Right cardiac atrium (tissue), 5 donors: Measurements from ENCODE around the gene SP2. TPM values are rescaled to one million over a fixed set of nuclear protein-coding genes. Genes with fewer than 3 reads are reported as not detected.

Experiments
- ATAC-seq, 2 donors: fragments of 200-7000 bp; cut with Tn5 transposase; one replicate each; pipeline versions ENCODE4 v1.8.0 to v1.9.1; 2020; ENCODE audit warnings: moderate library complexity in 2 of 2, mild to moderate bottlenecking in 1 of 2
- DNase-seq, 3 donors: peaks; one replicate each; pipeline ENCODE4 v3.0.0-alpha.2; 2020
- H3K27ac ChIP-seq: one replicate; pipeline ENCODE4 v1.5.1; 2013; ENCODE audit warnings: mild to moderate bottlenecking, low read length, control low read depth, moderate library complexity
- H3K27me3 ChIP-seq: one replicate; pipeline ENCODE4 v1.6.1; 2013; ENCODE audit not compliant: control insufficient read depth, insufficient read depth
- H3K4me1 ChIP-seq: one replicate; pipeline ENCODE4 v1.6.1; 2013; ENCODE audit warnings: low read length; ENCODE audit not compliant: control insufficient read depth, insufficient read depth
- H3K4me3 ChIP-seq: one replicate; pipeline ENCODE4 v1.5.1; 2013; ENCODE audit warnings: low read length, control low read depth
- H3K9me3 ChIP-seq: one replicate; pipeline ENCODE4 v1.6.1; 2013; ENCODE audit warnings: low read length; ENCODE audit not compliant: control insufficient read depth
- WGBS: extraction: QIAGEN DNeasy Blood & Tissue Kit; methylation state at CpG from one replicate; pipeline ENCODE4 v1.1.7; 2013; 5-methylcytosine and 5-hydroxymethylcytosine counted together
- intact Hi-C, 4 donors: fragments of 100-400 bp; cut with DNase I; formaldehyde crosslinking; loops; one replicate each; pipeline versions ENCODE4 v1.11.0 to v1.14.0; 2022 to 2023
- polyA plus RNA-seq: library from polyadenylated mRNA; stranded (reverse); fragments of 200-250 nt; gene quantifications from one replicate; pipeline ENCODE4 v1.2.3, GENCODE V29; 2013
- total RNA-seq, 4 donors: library from RNA; stranded (reverse); fragmentation: NEBNext Ultra II Directional; extraction: Animal tissue kit (Norgen Biotek cat#: 25700); gene quantifications; one replicate each; pipeline ENCODE4 v1.2.1, GENCODE V29; 2021
- donor health status: healthy with polysubstance abuse.
- donor health status: DM: no; HTN: yes; CAD: no.
- donor health status: DM: no; HTN: no; CAD: no.
- donor health status: DM: no; HTN: yes; CAD: no; lungs with severe emphysema.
- donor health status: DM: yes; HTN: yes; CAD: no.

The SP2 gene
- total and polyA plus RNA-seq, 5 donors, result 11.4 to 20.6 (median 16.2) TPM

DNA sequence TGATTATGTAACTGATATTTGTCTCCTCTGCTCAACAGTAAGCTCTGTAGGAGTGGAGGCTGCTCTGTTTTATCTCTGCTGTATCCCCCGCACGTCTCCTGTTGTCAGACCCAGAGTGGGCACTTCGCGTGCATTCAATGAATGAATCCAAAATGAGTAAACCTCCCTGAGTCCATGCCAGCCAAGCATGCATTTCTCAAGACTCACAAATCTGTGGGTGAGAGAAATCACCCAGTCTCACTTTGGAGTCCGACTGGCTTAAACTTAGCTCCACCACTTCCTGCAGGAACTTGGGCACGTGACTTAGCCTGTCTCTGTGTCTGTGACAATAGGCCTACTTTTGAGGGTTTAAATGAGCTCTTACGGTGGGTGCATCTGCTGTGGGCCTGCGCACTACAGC lies 49.0 kb downstream of the SP2 start:
- 74% methylated on average over 8 of the region's 8 CpGs for WGBS
- H3K9me3 ChIP-seq, result no peaks in the 10 kb centered on the region
- no peak for ATAC-seq
- no peaks in the 10 kb centered on the region for H3K27me3 ChIP-seq
- DNase-seq, result no peak
- intact Hi-C loops, result loop anchor here in 3 of 4 donors (5.0 to 10.0 kb wide), 3 partner anchors 48 to 100 kb away; partner anchors contain the start of genes SP2 (in 3 of the 3) and SCRN2 (in 1 of the 3)
- no peak overlapping the region for H3K4me3 ChIP-seq
- H3K4me1 ChIP-seq, result peaks cover 6% of the 10 kb centered on the region
- no peak overlapping the region for H3K27ac ChIP-seq

- Histone ChIP-seq H3K9me3 (no peaks in the 10 kb centered on the region), H3K27me3 (no peaks in the 10 kb centered on the region), H3K4me3 (no peak overlapping the region), H3K4me1 (peaks cover 6% of the 10 kb centered on the region), H3K27ac (peak overlapping the region; percentile 10)
- no peak for ATAC-seq
- intact Hi-C loops, result loop anchor here in 3 of 4 donors (5.0 to 10.0 kb wide), 3 partner anchors 49 to 101 kb away; partner anchors contain the start of genes SP2 (in 3 of the 3) and SCRN2 (in 1 of the 3)
- 78% methylated on average over 10 of the region's 10 CpGs for WGBS
- peak in 1 of 3 donors; percentile 58 for DNase-seq
Measured at GRCh38 chr17:47945529-47946508, 49.8 kb downstream of the SP2 start.

DNA sequence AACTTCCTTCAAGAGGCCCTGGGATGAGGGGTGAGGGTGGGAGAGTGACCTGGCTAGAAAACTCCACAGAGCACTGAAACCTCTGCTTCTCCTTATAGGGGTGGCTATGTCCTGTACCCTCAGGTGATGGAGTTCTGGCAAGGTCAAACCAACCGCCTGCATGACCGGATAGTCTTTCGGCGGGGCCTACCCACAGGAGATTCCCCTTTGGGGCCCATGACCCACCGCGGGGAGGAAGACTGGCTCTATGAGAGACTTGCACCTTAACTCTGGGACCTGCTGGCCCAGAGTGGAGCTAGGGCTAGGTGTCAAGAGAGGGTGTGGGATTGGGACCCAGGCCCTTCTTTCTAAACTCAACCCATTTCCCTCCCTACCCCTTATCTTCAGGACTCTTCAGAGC lies 50.5 kb downstream of the SP2 start:
- no peak overlapping the region for H3K4me3 ChIP-seq
- DNase-seq (no peak), ATAC-seq (no peak)
- H3K27ac ChIP-seq, result peak overlapping the region; percentile 2
- 88% methylated on average over 6 of the region's 6 CpGs for WGBS
- intact Hi-C loops, result loop anchor here in 3 of 4 donors (5.0 to 10.0 kb wide), 3 partner anchors 49 to 102 kb away; partner anchors contain the start of genes SP2 (in 3 of the 3) and SCRN2 (in 1 of the 3)
- no peaks in the 10 kb centered on the region for H3K9me3 ChIP-seq
- peaks cover 6% of the 10 kb centered on the region for H3K4me1 ChIP-seq
- H3K27me3 ChIP-seq, result no peaks in the 10 kb centered on the region

DNA sequence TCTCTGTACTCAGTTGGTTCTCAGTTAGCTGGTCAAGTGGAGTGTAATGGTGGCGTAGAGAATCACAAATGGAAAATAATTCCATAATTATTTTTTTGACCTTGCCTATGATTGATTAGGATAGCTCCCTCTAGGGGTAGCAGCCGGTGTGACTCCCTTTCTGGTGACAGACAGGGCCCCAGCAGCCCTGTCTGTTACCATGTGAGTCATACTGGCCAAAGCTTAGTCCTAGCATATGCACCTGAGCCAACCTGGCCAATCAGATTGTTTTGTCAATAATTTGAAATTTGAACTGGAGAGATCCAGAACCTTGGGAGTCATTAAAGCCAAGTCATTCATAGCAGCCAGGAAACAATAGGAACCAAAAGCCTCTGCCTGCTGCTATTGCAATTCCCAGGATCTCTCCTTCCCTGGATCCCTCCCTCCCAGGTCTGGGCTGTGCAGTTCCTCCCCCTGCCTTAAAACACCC lies 50.9 kb downstream of the SP2 start:
- DNase-seq, result peak; percentile 68 to 90 (median 83)
- ATAC-seq, result peak; percentile 42 to 55
- Histone ChIP-seq H3K4me1 (peaks cover 6% of the 10 kb centered on the region), H3K4me3 (no peak overlapping the region), H3K9me3 (no peaks in the 10 kb centered on the region), H3K27ac (no peak overlapping the region), H3K27me3 (no peaks in the 10 kb centered on the region)
- 22% methylated on average over 2 of the region's 2 CpGs for WGBS
- intact Hi-C loops, result loop anchor here in 3 of 4 donors (5.0 to 10.0 kb wide), 3 partner anchors 50 to 102 kb away; partner anchors contain the start of genes SP2 (in 3 of the 3) and SCRN2 (in 1 of the 3)

GRCh38 chr17:47948706-47949196 lies 52.7 kb downstream of the SP2 start:
- WGBS, result 40% methylated on average over 5 of the region's 5 CpGs
- H3K9me3 ChIP-seq, result no peaks in the 10 kb centered on the region
- no peak overlapping the region for H3K4me3 ChIP-seq
- peak; percentile 3 to 10 for ATAC-seq
- no peaks in the 10 kb centered on the region for H3K27me3 ChIP-seq
- peak overlapping the region; percentile 43 for H3K27ac ChIP-seq
- intact Hi-C loops, result loop anchor here in 3 of 4 donors (5.0 to 10.0 kb wide), 3 partner anchors 51 to 104 kb away; partner anchors contain the start of genes SP2 (in 3 of the 3) and SCRN2 (in 1 of the 3)
- H3K4me1 ChIP-seq, result peaks cover 3% of the 10 kb centered on the region
- DNase-seq, result no peak

- ATAC-seq, result peak; percentile 85
- H3K27ac ChIP-seq, result peak overlapping the region; percentile 89
- H3K27me3 ChIP-seq, result no peaks in the 10 kb centered on the region
- H3K4me1 ChIP-seq, result peaks cover 3% of the 10 kb centered on the region
- peak overlapping the region; percentile 41 for H3K4me3 ChIP-seq
- no peaks in the 10 kb centered on the region for H3K9me3 ChIP-seq
- intact Hi-C loops, result loop anchor here in 3 of 4 donors (5.0 to 10.0 kb wide), 3 partner anchors 52 to 104 kb away; partner anchors contain the start of genes SP2 (in 3 of the 3) and SCRN2 (in 1 of the 3)
- peak; percentile 92 to 97 (median 97) for DNase-seq
- 4% methylated on average over 22 of the region's 22 CpGs for WGBS
Measured at GRCh38 chr17:47949197-47949759, 53.2 kb downstream of the SP2 start.

- no peak for ATAC-seq
Measured at GRCh38 chr17:47949946-47950345, 53.9 kb downstream of the SP2 start.

DNA sequence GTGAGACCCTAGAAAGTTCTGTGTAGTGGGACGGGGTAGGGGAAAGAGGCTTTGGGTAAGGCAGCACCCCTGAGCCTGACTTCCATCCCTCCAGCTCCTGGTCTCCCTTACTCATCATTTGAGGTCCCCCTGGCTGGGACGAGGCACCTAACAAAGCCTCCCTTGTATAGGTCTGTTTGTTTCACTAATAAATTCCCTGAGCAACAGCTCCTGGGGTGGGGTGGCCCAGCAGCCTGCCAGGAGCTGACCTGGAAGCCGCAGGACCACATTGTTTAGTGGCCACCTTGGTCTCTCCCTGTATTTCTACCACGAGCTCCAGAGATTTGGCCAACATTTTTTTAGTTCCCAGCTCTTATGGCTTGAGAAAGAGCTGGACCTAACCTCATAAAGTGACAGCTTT lies 54.4 kb downstream of the SP2 start:
- no peak for ATAC-seq
- H3K27ac ChIP-seq, result no peak overlapping the region
- no peak overlapping the region for H3K4me3 ChIP-seq
- intact Hi-C loops, result loop anchor here in 1 of 4 donors (10.0 kb wide), 1 partner anchor 56 kb away; the partner anchor contains the start of gene SP2
- H3K27me3 ChIP-seq, result no peaks in the 10 kb centered on the region
- H3K4me1 ChIP-seq, result peaks cover 3% of the 10 kb centered on the region
- 94% methylated on average over 4 of the region's 4 CpGs for WGBS
- H3K9me3 ChIP-seq, result no peaks in the 10 kb centered on the region
- DNase-seq, result no peak

More at GRCh38 chr17:47949946-47950345, 53.9 kb downstream of the SP2 start:
- no peak overlapping the region for H3K27ac ChIP-seq
- no peak for DNase-seq
- no peaks in the 10 kb centered on the region for H3K9me3 ChIP-seq
- intact Hi-C loops, result loop anchor here (5.0 to 10.0 kb wide), 3 partner anchors 53 to 105 kb away; partner anchors contain the start of genes SP2 (in 4 of the 4) and SCRN2 (in 1 of the 4)
- H3K4me3 ChIP-seq, result no peak overlapping the region
- no peaks in the 10 kb centered on the region for H3K27me3 ChIP-seq
- H3K4me1 ChIP-seq, result peaks cover 3% of the 10 kb centered on the region
- 55% methylated on average over 3 of the region's 3 CpGs for WGBS

GRCh38 chr17:47952171-47953021 lies 56.4 kb downstream of the SP2 start:
- DNase-seq (no peak), ATAC-seq (no peak)
- intact Hi-C loops, result loop anchor here in 1 of 4 donors (10.0 kb wide), 1 partner anchor 58 kb away; the partner anchor contains the start of gene SP2
- Histone ChIP-seq H3K9me3 (no peaks in the 10 kb centered on the region), H3K27me3 (no peaks in the 10 kb centered on the region), H3K4me1 (peaks cover 3% of the 10 kb centered on the region), H3K27ac (no peak overlapping the region), H3K4me3 (no peak overlapping the region)
- WGBS, result 78% methylated on average over 12 of the region's 12 CpGs
